Limb (tissue), 2 donors: Measurements from ENCODE around the gene PDIA5.

Experiments used
- DNase-seq, 2 donors: peaks; one replicate each; pipeline ENCODE4 v3.0.0-alpha.2; 2016; ENCODE audit errors: extremely low spot score in 2 of 2

The PDIA5 gene

GRCh38 chr3:123039178-123039577 is 27.6 kb upstream of the PDIA5 start:
- no peak for DNase-seq

GRCh38 chr3:123042413-123042812 is 24.4 kb upstream of the PDIA5 start:
- DNase-seq, result no peak

- DNase-seq, result no peak
Observed at GRCh38 chr3:123044981-123045763, 21.7 kb upstream of the PDIA5 start.

GRCh38 chr3:123046262-123047061 is 20.4 kb upstream of the PDIA5 start:
- DNase-seq, result no peak

GRCh38 chr3:123047062-123047319 is 19.8 kb upstream of the PDIA5 start:
- DNase-seq, result no peak

DNA sequence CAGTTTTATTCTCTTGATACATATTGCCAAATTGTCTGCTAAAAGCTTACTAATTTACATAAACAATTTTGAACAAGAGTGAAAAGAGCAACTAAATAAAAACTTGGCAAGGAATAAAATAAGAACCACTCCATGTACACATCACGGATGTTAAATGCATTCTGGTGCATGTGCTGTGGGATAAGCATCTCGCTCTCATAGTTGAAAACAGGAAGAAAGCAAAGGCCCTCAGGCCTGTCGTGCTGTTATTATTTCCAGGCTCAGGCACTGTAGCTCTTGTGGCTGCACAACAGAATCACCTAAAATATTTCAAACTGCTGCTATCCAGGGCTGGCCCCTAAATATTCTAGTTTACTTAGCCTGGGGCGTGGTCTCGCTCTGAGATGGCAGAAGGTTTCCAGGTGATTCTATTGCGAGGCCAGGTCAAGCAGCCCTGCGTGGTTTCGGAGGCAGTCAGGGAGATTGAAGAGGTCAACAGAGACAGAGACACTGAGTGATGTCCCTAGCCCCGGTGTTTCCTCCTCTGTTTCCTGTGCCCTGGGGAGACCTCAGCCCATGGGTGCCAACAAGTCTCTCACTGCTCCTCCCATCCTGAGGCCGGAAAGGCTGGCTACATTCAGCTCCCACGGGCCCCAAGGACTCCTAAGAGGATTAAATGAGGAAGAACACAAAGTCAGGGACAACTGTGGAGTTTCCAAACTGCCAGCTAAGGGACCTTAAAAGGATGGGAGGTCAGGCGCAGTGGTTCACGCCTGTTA is 18.2 kb upstream of the PDIA5 start:
- DNase-seq, result no peak

GRCh38 chr3:123050666-123051065 is 16.2 kb upstream of the PDIA5 start:
- no peak for DNase-seq

DNA sequence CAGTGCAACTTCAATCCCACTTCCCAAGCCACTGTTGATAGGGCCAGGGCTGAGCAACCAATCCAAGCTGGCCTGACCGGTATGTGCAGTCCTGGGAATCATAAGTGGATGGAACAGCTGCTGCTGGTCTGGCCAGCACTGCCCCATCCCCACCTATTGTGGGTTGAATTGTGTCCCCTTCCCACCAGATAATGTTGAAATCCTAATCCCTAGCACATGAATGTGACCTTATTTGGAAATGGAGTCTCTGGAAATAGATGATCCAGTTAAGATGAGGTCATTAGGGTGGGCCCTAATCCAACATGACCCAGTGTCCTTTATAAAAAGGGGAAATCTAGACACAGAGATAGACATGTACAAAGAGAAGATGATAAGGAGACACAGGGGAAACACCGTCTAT is 13.7 kb upstream of the PDIA5 start:
- DNase-seq, result no peak

DNA sequence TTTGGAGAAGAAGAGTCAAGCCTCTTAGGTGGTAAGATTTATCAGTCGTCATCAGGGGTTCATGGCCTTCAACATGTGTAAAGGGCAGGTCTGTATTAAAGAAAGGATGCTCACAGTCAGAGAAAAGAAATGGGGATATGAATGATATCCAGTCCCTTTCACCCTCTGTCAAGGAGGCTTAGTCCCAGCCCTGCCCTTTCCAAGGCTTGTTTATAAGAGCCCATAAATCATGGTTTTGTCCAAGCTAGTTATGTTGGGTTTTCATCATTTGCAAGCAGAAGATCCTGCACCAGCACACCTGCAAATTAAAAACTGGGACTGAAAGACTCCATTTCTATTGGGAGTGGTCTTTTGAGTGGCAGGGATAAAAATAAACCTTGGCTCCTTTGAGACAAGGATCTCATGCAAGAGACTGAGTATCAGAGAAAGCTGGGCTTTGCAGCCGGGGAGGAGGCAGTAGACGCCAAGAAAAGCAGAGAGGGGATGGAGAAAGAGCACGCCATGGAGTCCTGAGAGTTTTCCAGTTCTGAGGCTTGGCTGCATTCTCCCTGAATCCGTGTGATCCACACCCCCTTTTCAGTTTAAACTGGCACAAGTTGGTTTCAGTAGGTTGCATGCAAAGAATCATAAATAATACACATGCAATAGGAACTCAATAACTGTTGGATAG is 12.6 kb upstream of the PDIA5 start:
- peak in 1 of 2 donors; percentile 41 for DNase-seq

DNA sequence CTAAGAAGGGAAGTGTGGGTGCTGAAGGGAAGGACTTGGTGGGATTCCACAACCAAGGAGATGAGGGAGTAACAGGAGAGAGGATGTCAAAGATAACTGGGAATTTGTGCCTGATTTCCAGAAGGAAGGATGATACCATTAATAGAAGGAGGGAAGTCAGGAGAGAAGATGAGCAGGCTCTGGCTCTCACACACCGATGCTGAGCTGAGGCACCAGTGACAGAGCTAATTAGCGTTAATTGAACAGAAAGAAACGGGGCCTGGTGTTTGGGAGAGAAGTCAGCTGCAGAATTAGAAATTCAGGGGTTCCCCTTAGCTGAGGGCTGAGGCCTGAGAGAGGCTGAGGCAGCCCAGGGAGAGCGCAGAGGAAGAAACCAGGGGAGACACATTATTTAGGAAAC is 11.9 kb upstream of the PDIA5 start:
- DNase-seq, result no peak

DNA sequence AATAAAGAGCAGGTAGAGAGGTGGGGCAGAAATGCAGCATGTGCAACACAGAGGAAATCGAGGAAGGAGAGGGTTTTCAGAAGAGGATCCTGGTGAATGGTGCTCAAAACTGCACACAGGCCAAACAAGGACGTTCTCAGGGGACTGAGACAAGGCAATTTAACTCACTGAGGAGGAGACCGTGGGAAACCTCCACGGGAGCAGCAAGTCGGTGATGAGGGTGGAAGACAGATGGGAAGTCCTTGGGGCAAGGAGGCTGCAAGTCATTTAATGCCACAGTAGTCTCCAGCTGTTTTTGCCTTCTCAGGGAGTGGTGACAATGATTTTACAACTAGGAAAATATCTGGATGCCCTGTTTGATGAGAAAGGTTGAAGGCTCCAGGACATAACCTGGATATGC is 11.5 kb upstream of the PDIA5 start:
- DNase-seq, result no peak

DNA sequence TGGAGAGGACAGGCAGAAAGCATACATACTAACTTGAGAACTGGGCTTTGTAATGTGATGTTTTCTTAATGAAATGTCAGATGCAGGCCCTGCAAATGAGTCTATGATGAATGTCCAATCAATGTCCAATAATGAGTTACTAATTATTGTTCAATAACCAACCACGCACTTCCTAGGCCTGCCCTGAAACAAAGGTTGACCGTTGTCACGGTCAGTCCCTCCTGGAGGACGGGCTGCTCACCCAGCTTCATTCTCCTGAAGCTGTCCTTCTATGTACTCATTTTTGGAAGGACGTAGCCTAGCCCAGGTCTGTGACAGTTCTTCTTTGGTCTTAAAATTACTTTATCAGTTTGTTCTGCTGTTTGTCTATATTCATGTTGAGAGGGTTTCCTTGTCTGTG is 8.3 kb upstream of the PDIA5 start:
- DNase-seq, result no peak

DNA sequence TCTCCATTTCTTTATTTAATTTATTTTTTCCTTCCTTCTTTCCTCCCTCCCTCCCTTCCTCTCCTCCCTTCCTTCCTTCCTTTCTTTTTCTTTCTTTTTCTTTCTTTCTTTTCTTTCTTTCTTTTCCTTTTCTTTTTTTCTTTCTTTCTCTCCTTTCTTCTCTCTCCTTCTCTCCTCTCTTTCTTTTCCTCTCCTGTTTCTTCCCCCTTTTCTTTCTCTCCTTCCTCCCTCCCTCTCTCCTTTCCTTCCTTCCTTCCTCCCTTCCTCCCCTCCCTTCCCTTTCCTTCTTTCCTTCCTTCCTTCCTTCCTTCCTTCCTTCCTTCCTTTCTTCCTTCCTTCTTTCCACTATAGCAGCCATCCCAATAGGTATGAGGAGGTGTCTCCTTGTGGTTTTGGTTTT is 6.8 kb upstream of the PDIA5 start:
- DNase-seq, result no peak

- no peak for DNase-seq
Observed at GRCh38 chr3:123061856-123062255, 5.0 kb upstream of the PDIA5 start.

- no peak for DNase-seq
Observed at GRCh38 chr3:123063034-123063433, 3.8 kb upstream of the PDIA5 start.

DNA sequence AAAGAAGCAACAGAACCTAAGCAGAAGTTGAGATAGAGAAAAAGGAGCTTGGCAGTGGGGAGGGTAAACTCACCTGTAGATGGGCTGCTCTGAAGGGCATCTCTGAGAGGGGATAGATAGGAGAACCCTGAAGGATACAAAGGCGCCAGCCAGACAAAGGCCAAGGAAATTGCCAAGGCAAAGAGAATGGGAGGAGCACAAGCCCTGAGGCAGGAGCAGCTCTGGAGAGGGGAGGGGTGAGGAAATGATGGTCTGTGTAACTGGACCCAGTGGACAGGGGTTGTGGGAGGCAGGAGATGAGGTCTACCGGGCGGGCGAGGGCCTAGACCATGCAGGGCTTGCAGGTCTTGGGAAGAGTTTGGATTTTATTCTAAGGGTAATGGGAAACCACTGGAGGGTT is 2.3 kb upstream of the PDIA5 start:
- DNase-seq, result no peak

- no peak for DNase-seq
Observed at GRCh38 chr3:123064914-123065313, 1.9 kb upstream of the PDIA5 start.

- DNase-seq, result no peak
Observed at GRCh38 chr3:123066599-123066895, 278 bp upstream of the PDIA5 start.

GRCh38 chr3:123067689-123068600 is 1.1 kb downstream of the PDIA5 start:
- no peak for DNase-seq

DNA sequence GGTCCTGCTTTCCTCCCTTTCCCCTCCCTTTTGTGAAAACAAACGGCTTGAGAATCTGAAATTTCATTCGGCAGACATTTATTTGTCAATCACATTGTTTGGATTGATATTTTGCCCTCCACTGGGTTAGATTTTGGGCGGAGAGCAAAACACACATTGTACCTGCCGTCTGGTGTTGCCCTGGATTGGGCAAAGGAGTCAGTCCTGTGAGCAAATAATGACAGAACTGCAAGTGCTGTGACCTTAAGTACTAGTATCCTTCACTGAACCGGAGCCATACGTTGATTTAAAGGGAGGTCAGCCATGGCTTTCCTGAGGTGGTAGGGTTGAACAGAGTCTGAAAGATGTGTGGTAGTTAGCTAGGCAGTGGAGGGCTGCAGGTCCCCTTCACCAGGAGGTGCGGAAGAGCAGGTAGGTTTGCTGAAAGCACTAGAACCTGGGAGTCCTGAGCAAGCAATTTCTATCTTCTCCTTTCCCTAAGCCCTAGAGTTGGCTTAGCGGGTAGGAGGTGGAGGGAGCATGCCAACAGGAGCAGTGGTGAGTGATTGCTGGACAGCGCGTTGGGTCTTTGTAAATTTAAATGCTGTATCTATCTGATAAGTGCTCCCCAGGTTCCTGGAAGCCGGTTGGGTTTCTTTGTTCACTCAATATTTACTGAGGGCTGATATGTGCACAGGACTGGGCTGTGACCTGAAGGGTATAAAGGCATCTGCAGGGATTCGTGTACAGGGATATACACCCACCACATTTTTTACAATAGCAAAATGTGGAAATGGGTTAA is 2.0 kb downstream of the PDIA5 start:
- no peak for DNase-seq
